K562 (cell line): ENCODE results near the gene FTO. TPM values are rescaled to one million over a fixed set of nuclear protein-coding genes. Genes with fewer than 3 reads are reported as not detected.

ENCODE experiments used
- ATAC-seq: fragments of 200-7000 bp; cut with Tn5 transposase; 3 replicates; pipeline ENCODE4 v1.9.1; 2020; ENCODE audit warnings: moderate library complexity
- BruUV-seq: library from RNA; stranded (reverse); fragments of 400-500 nt; replicated peaks from 2 replicates; lab custom pipeline; 2021; lab: Mats Ljungman, UMichigan
- CTCF ChIA-PET: fragments of 300-600 bp; formaldehyde crosslinking; extraction: SDS; loops from one replicate; lab custom pipeline; 2021; ENCODE audit warnings: low intra/inter-chr PET ratio; lab: Yijun Ruan, JAX
- POLR2A ChIA-PET: fragments of 300-600, 350-650 bp; sonication (Branson Sonifier 250); formaldehyde crosslinking; extraction: SDS; loops from one replicate; lab custom pipeline; 2021; ENCODE audit warnings: antibody characterized with exemption, inconsistent platforms; lab: Yijun Ruan, JAX
- DNase-seq, 4 experiments: peaks; one replicate each; pipeline versions ENCODE4 v3.0.0 to v3.0.0-alpha.2; 2011 to 2018; ENCODE audit warnings: low spot score in 3 of 4, mixed read lengths in 3 of 4; ENCODE audit errors: extremely low read depth in 1 of 4
- FAIRE-seq: peaks from 2 replicates; lab custom pipeline; 2011; peaks lifted over from hg19 to GRCh38; lab: Jason Lieb, UNC
- H2AFZ ChIP-seq: 2 replicates; pipeline ENCODE4 v1.6.0; 2011; ENCODE audit warnings: low read depth, low read length, control low read depth, inconsistent platforms
- H3K27ac ChIP-seq: fragments of 200-600 bp; 3 replicates; pipeline ENCODE4 v1.8.0; 2011; ENCODE audit warnings: low read depth, mild to moderate bottlenecking, control low read depth, inconsistent platforms, low read length, moderate library complexity, mixed read lengths; ENCODE audit errors: extremely low read depth
- H3K27me3 ChIP-seq, 2 experiments: fragments of 300-600 bp in 1 of 2; 2 replicates in 1 of 2; 3 replicates in 1 of 2; pipeline versions ENCODE4 v1.6.0 to v1.8.0; 2011; ENCODE audit warnings: inconsistent platforms in 2 of 2, low read length in 2 of 2, mild to moderate bottlenecking in 1 of 2, mixed read lengths in 1 of 2, moderate library complexity in 1 of 2; ENCODE audit not compliant: control insufficient read depth in 2 of 2, insufficient read depth in 2 of 2
- H3K36me3 ChIP-seq: fragments of 300-600 bp; 3 replicates; pipeline ENCODE4 v1.8.0; 2011; ENCODE audit warnings: mild to moderate bottlenecking, low read length, inconsistent platforms; ENCODE audit not compliant: control insufficient read depth, insufficient read depth
- H3K4me1 ChIP-seq, 2 experiments: fragments of 200-600 bp in 1 of 2; replicated peaks in 1 of 2; 2 replicates in 1 of 2; 3 replicates in 1 of 2; pipeline versions ENCODE4 v1.5.1 to v1.8.0; 2011; ENCODE audit warnings: inconsistent platforms in 2 of 2, low read length in 2 of 2, mild to moderate bottlenecking in 1 of 2, mixed read lengths in 1 of 2, moderate library complexity in 1 of 2; ENCODE audit not compliant: control insufficient read depth in 2 of 2, insufficient read depth in 2 of 2
- H3K4me2 ChIP-seq: 2 replicates; pipeline ENCODE4 v1.6.1; 2011; ENCODE audit warnings: low read length, control low read depth, inconsistent platforms, mixed read lengths; ENCODE audit not compliant: insufficient read depth
- H3K4me3 ChIP-seq: fragments of 200-600 bp; sonication (generic), shearing (Covaris generic); 2 replicates; pipeline ENCODE4 v1.5.1; 2016; ENCODE audit warnings: control low read depth, inconsistent platforms
- H3K79me2 ChIP-seq: fragments of 200-600 bp; 3 replicates; pipeline ENCODE4 v1.8.0; 2011; ENCODE audit warnings: low read length, inconsistent platforms; ENCODE audit not compliant: control insufficient read depth, insufficient read depth
- H3K9ac ChIP-seq, 2 experiments: 2 replicates each; pipeline versions ENCODE4 v1.6.0 to v1.6.1; 2011; ENCODE audit warnings: low read depth in 2 of 2, low read length in 2 of 2, control low read depth in 1 of 2, inconsistent platforms in 1 of 2, mild to moderate bottlenecking in 1 of 2, mixed read lengths in 1 of 2; ENCODE audit not compliant: insufficient read depth in 1 of 2
- H3K9me1 ChIP-seq: one replicate; pipeline ENCODE4 v1.6.0; 2011; ENCODE audit warnings: inconsistent platforms, mild to moderate bottlenecking, low read length, moderate library complexity; ENCODE audit not compliant: control insufficient read depth, insufficient read depth
- H3K9me3 ChIP-seq: replicated peaks from 2 replicates; pipeline ENCODE4 v1.5.1; 2011; ENCODE audit warnings: low read depth, low read length, inconsistent platforms; ENCODE audit not compliant: control insufficient read depth, insufficient read depth
- H4K20me1 ChIP-seq: replicated peaks from 2 replicates; pipeline ENCODE4 v1.6.1; 2011; ENCODE audit warnings: low read length, inconsistent platforms, mixed read lengths; ENCODE audit not compliant: control insufficient read depth, insufficient read depth
- FOXA3 ChIP-seq, 2 experiments: fragments of 450-650 bp in 1 of 2; sonication (generic) in 1 of 2; formaldehyde crosslinking; IDR thresholded peaks in 1 of 2; conservative IDR thresholded peaks in 1 of 2; 2 replicates each; pipeline versions ENCODE4 v1.4.0 to v1.8.0; 2020 to 2022; ENCODE audit warnings: mild to moderate bottlenecking in 2 of 2, missing genetic modification reagents in 1 of 2
- JUNB ChIP-seq: fragments of 450-650 bp; formaldehyde crosslinking; conservative IDR thresholded peaks from 2 replicates; pipeline ENCODE4 v1.4.0; 2020; ENCODE audit warnings: mild to moderate bottlenecking
- SAFB2 ChIP-seq: fragments of 200-400 bp; formaldehyde crosslinking; IDR thresholded peaks from 2 replicates; pipeline ENCODE4 v1.6.1; 2018; ENCODE audit warnings: borderline replicate concordance, low read length, low read depth, moderate library complexity; ENCODE audit not compliant: severe bottlenecking
- WGBS: fragments of 100-300 bp; shearing (Covaris generic); methylation state at CpG from one replicate; pipeline ENCODE4 v1.1.6; 2016; ENCODE audit warnings: low coverage, mixed read lengths; ENCODE audit not compliant: insufficient coverage; ENCODE audit errors: missing lambda C conversion rate; 5-methylcytosine and 5-hydroxymethylcytosine counted together
- in situ Hi-C: fragments of 300-500 bp; cut with MboI; formaldehyde crosslinking; loops from 4 replicates; pipeline ENCODE4 v1.15.0; 2018; ENCODE audit warnings: inconsistent platforms, mixed read lengths
- intact Hi-C: fragments of 100-400 bp; cut with micrococcal nuclease; formaldehyde crosslinking; loops from 2 replicates; pipeline ENCODE4 v1.14.2; 2022
- polyA plus RNA-seq, 8 experiments: library from polyadenylated mRNA; depleted of rRNA in 4 of 8; stranded (reverse) in 5 of 8; unstranded in 3 of 8; fragments of >200 nt; fragmentation: Nextera tagmentation in 2 of 8; fragmentation: Illumina TruSeq in 1 of 8; extraction: Ambion mirVana in 2 of 8; extraction: Trizol in 1 of 8; gene quantifications; 2 replicates each; pipeline versions ENCODE4 v1.2.1 to v1.2.3, GENCODE V29; 2011 to 2014; ENCODE audit warnings: inconsistent platforms in 1 of 8, missing spikeins in 1 of 8
- total RNA-seq, 7 experiments: library from RNA; depleted of rRNA in 6 of 7; stranded (reverse); fragments of >200 nt in 6 of 7; fragmentation: Illumina TruSeq in 2 of 7; extraction: Trizol in 2 of 7; gene quantifications; 2 replicates each; pipeline versions ENCODE4 v1.2.1 to v1.2.3, GENCODE V29; 2011 to 2021; ENCODE audit warnings: low replicate concordance in 1 of 7
- TF ChIP-seq, protein P1 (sequence below): fragments of 450-650 bp; IDR thresholded peaks from 2 replicates; pipeline ENCODE4 v1.7.1; 2018; ENCODE audit warnings: mild to moderate bottlenecking, low read depth; ENCODE audit not compliant: partially characterized antibody

Gene FTO
- total and polyA plus RNA-seq, 9 of the 15 experiments (the other 6 are each of a cell fraction or from before 2014, with no cell fraction given) = 11.3 to 27.7 (median 25.5) TPM

DNA sequence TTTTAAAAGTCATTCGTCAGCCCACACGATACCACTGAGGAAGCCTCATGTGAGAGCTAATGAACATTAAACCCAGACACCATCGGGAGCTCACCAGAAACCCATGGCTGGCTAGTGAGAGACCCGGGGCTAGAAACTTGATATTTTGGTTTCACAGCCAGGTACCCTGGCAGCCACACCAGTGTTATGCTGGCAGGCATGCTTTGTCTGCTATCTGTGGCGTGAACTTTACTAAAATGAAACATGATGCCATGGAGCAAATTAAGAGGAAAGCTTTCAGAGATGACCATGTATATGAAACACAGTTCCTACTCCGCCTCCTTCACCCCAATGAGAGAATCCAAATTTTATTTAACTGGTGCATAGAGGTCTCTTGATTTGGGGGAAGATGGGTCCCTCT, 291.4 kb downstream of the FTO start:
- no peaks in the 10 kb centered on the region for H3K36me3 ChIP-seq
- POLR2A ChIA-PET = interaction anchor here (0.6 kb wide), 3 partner anchors 94 to 1100 kb away, joined by 3 read pairs; no protein-coding TSS in a partner anchor
- ATAC-seq (no peak), DNase-seq (no peak), FAIRE-seq (no peak)
- no peak overlapping the region for H3K27ac ChIP-seq
- WGBS = 22% methylated on average over 6 of the region's 6 CpGs
- CTCF ChIA-PET = no interaction called here
- peaks cover 0 to 3% of the 10 kb centered on the region in 2 experiments; a peak in 2 of 5 replicates for H3K27me3 ChIP-seq
- H3K9me3 ChIP-seq = no peaks in the 10 kb centered on the region
- H3K4me1 ChIP-seq = no peaks in the 10 kb centered on the region
- in situ Hi-C loops (no loop called here), intact Hi-C loops (no loop called here)
- H4K20me1 ChIP-seq = no peaks in the 10 kb centered on the region; the same call in 1 of the 2 replicates
- no peak overlapping the region for H3K4me2 ChIP-seq
- no peak overlapping the region for H2AFZ ChIP-seq
- BruUV-seq = no TSS peak
- no peak overlapping the region for H3K9ac ChIP-seq
- no peak overlapping the region for H3K4me3 ChIP-seq
- H3K79me2 ChIP-seq = no peaks in the 10 kb centered on the region
- H3K9me1 ChIP-seq = no peaks in the 10 kb centered on the region
- TF ChIP-seq JUNB (CRISPR knock-in tag) = no peak
- TF ChIP-seq SAFB2 = no peak
- TF ChIP-seq, protein P1, sequence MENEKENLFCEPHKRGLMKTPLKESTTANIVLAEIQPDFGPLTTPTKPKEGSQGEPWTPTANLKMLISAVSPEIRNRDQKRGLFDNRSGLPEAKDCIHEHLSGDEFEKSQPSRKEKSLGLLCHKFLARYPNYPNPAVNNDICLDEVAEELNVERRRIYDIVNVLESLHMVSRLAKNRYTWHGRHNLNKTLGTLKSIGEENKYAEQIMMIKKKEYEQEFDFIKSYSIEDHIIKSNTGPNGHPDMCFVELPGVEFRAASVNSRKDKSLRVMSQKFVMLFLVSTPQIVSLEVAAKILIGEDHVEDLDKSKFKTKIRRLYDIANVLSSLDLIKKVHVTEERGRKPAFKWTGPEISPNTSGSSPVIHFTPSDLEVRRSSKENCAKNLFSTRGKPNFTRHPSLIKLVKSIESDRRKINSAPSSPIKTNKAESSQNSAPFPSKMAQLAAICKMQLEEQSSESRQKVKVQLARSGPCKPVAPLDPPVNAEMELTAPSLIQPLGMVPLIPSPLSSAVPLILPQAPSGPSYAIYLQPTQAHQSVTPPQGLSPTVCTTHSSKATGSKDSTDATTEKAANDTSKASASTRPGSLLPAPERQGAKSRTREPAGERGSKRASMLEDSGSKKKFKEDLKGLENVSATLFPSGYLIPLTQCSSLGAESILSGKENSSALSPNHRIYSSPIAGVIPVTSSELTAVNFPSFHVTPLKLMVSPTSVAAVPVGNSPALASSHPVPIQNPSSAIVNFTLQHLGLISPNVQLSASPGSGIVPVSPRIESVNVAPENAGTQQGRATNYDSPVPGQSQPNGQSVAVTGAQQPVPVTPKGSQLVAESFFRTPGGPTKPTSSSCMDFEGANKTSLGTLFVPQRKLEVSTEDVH = no peak
- no peak for TF ChIP-seq FOXA3 (CRISPR knock-in tag; conservative IDR thresholded peaks at IDR 0.05 in 1 of 2, IDR thresholded peaks at IDR 0.05 in 1 of 2)
